RWPE1 (cell line): ENCODE measurements around the gene TRRAP.

ENCODE experiments used
- CTCF ChIA-PET: fragments of 350-600 bp; sonication (Branson Sonifier 250); formaldehyde crosslinking; extraction: SDS; loops from one replicate; lab custom pipeline; 2021; lab: Yijun Ruan, JAX
- POLR2A ChIA-PET: fragments of 400-600 bp; formaldehyde crosslinking; extraction: SDS; loops from one replicate; lab custom pipeline; 2020; ENCODE audit warnings: antibody characterized with exemption; ENCODE audit not compliant: low non-redundant PET; lab: Yijun Ruan, JAX
- DNase-seq: peaks from one replicate; pipeline ENCODE4 v3.0.0; 2012; ENCODE audit warnings: low spot score
- H3K27ac ChIP-seq: fragments of 450-650 bp; 2 replicates; pipeline ENCODE4 v1.5.1; 2017
- CTCF ChIP-seq: fragments of 450-650 bp; conservative IDR thresholded peaks from 2 replicates; pipeline ENCODE4 v1.5.1; 2017; ENCODE audit warnings: low read depth, mild to moderate bottlenecking

The TRRAP gene

GRCh38 chr7:98993024-98993897 lies 114.9 kb downstream of the TRRAP start:
- no peak for DNase-seq
- ChIA-PET CTCF (no interaction called here), POLR2A (no interaction called here)
- no peak overlapping the region for H3K27ac ChIP-seq
- TF ChIP-seq CTCF, result no peak

- H3K27ac ChIP-seq, result no peak overlapping the region
- no peak for DNase-seq
- POLR2A ChIA-PET, result no interaction called here
- no peak for TF ChIP-seq CTCF
- CTCF ChIA-PET, result no interaction called here
Measured at GRCh38 chr7:98994046-98994944, 116.0 kb downstream of the TRRAP start.

- DNase-seq, result no peak
- CTCF ChIA-PET, result no interaction called here
- TF ChIP-seq CTCF, result no peak
- no peak overlapping the region for H3K27ac ChIP-seq
- POLR2A ChIA-PET, result no interaction called here
Measured at GRCh38 chr7:98995111-98995510, 116.8 kb downstream of the TRRAP start.

- CTCF ChIA-PET, result no interaction called here
- POLR2A ChIA-PET, result no interaction called here
- no peak for DNase-seq
- no peak for TF ChIP-seq CTCF
- no peak overlapping the region for H3K27ac ChIP-seq
Measured at GRCh38 chr7:98995523-98996149, 117.3 kb downstream of the TRRAP start.

- CTCF ChIA-PET, result no interaction called here
- no peak overlapping the region for H3K27ac ChIP-seq
- TF ChIP-seq CTCF, result no peak
- POLR2A ChIA-PET, result no interaction called here
- no peak for DNase-seq
Measured at GRCh38 chr7:98996150-98996552, 117.8 kb downstream of the TRRAP start.

- no peak for TF ChIP-seq CTCF
- POLR2A ChIA-PET, result no interaction called here
- CTCF ChIA-PET, result interaction anchor here (1.1 kb wide), 1 partner anchor 38 kb away, joined by 3 read pairs; no protein-coding TSS in a partner anchor
- no peak overlapping the region for H3K27ac ChIP-seq
- no peak for DNase-seq
Measured at GRCh38 chr7:98997846-98998245, 119.5 kb downstream of the TRRAP start.
